Fibroblast of peridontal ligament (primary cell): ENCODE results near the gene RNF121.

Source experiments
- DNase-seq: peaks from one replicate; pipeline ENCODE4 v3.0.0-alpha.2; 2010; ENCODE audit errors: extremely low read depth

RNF121 gene

GRCh38 chr11:72005347-72006260 lies 76.8 kb downstream of the RNF121 start:
- DNase-seq, result no peak

DNA sequence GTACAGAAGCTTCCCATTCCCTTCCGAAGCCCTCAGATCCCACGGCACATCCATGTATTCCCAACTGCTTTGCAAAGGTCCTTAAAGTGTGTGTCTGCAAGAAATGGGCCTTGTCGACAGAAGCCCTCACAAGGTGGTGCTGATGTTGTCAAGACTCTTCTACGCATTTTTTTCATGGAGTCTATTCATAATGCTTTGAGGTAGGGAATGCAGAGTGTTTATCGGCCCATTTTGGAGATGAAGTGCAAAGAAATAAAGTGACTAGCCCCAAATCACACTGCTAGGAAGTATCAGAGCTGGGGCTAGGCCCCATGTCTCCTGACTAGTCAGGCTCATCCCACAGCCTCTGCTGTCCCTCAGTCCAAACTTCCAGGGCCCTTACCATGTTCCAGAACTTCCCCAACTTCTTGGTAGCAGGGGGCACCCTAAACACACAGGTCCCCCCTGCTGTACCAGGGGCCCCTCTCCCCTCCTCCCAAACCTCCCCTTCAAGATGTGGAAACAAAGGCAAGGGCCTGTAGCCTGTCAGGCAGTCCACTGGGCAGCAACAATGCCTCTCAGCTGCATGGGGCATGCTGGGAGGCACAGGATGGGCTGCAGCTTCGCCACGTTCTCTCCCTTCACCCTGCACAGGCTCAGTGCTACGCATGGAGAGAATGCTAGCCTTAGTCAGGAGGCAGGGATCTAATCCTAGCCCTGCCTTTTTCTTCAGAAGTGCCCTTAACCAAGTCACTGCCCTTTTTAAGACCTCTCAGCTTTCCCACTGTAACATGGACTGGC lies 77.7 kb downstream of the RNF121 start:
- no peak for DNase-seq

GRCh38 chr11:72007089-72007476 lies 78.2 kb downstream of the RNF121 start:
- DNase-seq, result no peak

- no peak for DNase-seq
Observed at GRCh38 chr11:72007587-72007986, 78.7 kb downstream of the RNF121 start.

DNA sequence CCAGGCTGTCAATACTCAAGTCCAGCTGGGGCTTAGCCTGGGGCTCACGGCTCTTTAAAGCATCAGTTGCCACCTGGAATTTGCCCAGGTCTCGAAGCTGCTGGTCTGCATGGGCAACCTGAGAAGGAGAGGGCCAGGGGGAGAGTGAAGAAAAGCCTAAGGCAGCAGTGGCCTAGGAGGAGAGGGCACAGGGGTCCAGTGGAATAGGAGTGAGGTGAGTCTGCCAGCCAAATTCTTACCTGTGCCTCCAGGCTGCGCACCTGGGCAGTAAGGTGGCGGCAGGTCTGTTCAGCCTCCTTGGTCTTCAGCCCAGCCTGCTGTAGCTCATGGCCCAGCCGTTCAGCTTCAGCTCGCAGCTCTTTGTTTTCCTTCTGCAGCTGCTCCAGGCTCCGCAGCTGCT lies 79.9 kb downstream of the RNF121 start:
- DNase-seq, result no peak

GRCh38 chr11:72009156-72009555 lies 80.3 kb downstream of the RNF121 start:
- no peak for DNase-seq

DNA sequence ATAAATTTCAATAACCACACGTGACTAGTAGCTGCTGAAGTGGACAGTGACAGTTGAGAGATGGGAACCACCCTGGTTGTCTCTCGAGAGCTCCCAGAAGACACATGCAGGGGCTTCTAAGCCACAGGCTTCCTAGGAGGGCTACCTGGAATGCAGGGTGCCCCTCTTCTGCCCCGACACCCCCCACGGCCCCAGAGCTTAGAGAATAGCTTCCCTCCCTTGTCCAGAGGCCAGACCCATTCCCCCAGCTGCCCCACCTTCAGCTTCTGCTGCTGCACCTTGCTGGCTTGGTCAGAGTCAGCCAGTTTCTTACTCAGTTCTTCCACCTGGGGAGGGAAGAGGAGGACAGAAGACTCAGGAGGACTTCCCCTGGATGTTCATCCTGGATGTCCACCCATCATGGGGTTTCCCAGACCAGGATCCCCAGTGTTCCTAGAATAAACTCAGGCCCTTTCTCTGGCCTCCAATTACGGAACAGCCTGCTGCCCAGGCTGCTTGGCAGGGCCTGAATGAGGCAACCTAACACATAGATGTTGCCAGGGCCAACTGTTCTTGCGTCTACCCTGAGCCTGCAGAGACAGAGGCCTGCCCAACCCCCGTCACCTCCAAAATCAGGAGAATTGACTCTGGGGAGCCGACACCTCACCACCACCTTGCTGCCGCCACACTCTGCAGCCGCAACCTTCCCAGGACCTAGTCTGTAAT lies 81.8 kb downstream of the RNF121 start:
- no peak for DNase-seq

DNA sequence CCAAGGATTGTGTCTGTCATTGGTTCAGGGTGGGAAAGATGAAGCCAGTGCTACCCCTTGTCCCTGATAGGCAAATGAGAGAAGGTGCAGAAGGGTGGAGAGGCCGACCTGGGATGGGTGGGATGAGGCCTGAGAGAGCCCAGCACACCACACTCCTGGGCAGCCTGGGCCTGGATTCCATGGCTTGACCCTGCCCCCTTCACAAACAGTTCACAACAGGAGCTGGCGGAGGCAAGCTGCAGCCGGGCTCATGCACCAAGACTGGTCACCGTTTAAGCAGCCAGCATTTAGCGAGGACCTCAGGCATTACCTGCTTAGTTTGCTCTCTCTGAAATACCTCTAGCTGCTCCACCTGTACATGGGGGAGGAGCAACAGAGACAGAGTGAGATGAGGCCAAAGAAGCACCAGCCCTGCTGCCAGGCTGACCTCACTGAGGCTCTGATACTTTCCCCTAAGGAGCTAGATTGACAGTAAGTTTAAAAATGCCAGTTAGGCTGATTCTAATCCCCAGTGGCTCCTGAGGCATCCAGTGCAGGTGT lies 83.3 kb downstream of the RNF121 start:
- no peak for DNase-seq

GRCh38 chr11:72012897-72013721 lies 84.3 kb downstream of the RNF121 start:
- no peak for DNase-seq

DNA sequence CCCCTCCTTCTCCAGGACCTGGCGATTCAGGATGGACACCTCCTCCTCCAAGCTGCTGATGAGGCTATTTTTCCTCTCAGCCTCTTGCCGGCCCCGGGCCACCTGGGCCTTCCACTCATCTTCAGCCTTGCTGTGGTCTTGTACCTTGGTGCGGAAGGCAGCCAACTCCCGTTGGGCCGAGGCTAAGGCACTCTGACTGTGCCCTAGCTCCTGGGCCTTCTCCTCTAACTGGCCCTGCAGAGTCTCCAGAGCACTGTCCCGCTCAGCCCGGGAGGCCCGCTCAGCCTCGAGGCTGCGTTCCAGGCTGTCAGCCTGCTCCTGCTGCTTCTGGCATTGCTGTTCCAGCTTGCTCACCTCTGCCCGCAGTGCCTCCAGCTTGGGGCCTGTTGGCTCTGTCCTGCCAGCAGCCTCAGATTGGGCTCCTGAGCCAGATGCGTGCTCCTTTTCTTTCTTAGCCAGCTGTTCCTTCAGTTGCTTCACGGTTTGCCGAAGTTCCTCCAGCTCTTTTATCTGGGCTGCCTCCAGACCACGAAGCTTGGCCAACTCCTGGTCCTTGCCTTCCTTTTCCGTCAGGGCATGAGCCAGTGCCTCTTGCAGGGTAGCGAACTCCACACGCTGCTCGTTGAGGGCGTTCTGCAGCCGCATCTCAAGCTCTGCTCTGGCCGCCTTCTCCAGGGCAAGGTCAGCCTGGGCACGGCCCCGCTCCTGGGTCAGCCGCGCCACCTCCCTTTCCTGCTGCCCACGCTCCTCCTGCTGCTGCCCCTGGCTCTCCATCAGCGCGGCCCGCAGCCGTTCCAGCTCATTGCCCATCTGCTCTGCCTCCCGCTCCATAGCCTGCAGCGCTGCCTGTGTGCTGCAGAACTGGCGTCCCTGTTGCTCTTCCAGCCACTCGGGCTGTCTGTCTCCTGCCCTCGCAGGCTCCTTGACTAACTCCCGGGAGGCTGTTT lies 85.2 kb downstream of the RNF121 start:
- peak; percentile 41 for DNase-seq

DNA sequence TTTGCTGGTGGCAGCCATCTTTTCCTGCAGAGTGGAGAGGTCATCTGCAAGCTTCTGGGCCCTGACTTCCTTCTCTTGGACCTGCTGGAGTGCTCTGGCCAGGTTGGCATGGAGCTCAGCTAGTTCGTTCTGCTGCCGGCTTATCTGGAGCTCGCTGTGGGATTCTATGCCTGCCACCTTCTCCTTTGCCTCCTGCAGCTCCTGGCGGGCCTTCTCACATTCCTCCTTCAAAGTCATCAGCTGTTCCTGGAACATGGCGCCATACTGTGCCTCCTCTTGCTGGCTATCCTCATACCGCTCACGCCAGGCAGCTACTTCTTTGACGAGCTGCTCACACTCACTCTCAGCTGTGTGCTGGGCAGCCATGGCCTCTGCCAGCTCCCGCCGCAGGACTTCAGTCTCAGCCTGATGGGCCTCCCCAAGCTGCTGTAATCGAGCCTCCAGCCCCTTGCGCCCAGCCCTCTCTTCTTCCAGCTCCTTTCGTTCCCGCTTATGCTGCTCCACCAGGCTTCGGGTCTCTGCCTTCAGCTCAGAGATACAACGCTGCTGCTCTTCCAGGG lies 86.0 kb downstream of the RNF121 start:
- DNase-seq, result no peak

DNA sequence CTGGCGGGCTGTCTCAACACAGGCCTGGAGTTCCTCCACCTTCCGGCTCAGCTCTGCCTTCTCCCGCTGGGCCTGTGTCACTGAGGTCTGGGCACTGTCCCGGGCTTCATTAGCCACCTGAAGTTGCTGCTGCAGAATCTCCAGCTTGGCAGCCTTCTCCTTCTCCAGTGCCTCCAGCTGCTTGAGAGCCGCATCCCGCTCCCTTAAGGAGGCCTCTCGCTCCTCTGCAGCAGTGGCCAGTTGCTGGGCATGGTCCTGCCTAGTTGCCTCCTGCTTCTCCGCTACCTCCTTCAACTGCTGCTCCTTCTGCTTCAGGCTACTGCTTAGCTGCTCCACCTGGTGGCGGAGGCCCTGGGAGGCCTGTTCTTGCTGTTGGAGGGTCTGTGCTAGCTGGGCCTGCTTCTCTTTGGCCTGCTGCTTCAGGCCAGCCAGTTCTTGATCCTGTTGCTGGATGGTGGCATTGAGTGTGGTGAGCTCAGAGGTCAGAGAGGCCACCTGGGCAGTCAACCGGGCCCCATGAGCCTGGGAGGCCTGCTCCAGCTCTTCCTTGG lies 86.7 kb downstream of the RNF121 start:
- DNase-seq, result no peak

GRCh38 chr11:72018171-72018570 lies 89.3 kb downstream of the RNF121 start:
- DNase-seq, result no peak

- no peak for DNase-seq
Observed at GRCh38 chr11:72023335-72023734, 94.5 kb downstream of the RNF121 start.

DNA sequence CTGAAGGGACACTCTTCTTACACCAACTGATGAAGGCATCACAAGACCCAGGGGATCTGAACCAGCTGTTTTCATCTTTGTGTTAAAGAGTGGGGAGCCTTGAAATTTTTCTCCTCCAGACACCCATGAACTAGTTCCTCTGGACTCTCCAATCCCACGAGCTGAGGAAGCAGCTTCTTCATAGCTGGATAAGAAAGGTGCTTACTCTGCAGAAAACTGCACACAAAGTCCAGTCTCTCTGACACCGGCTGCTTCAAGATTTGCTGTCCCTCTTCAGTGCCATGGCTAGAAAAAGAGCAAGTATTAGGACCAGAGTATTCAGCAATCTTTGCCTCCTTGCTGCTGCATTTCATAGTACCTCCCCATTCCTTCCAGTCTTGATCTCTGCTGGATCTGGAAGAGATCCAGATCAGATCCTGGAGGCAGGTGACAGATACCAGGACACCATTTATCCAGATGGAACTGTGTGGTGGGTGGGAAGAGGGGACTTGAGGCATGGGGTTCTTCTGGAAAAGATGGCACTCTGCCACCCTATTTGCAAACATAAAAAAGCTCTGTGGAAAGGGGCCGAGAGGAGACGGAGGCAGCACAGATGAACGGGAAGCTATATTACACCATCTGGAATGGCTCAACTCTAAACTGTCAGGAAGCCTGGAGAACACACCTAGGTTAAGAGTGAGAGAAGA lies 95.4 kb downstream of the RNF121 start:
- DNase-seq, result no peak

DNA sequence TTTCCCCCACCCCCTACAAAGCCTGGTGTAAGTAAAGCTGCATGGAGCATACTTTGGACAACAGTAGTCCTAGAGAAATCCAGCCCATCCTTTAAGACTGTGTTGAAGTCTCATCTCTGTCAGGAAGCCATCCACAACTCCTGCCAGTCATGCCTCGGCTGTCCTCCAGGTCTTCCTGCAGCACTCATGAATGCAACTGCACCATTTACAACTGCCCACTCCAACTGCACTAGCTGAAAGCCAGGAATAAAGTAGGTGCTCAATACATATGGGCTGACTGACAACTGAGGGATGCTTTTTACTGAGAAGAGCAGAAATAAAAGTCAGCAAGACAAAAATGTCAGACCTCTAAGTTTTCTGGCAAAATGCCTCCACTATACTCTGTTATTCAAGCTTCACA lies 97.2 kb downstream of the RNF121 start:
- DNase-seq, result no peak

DNA sequence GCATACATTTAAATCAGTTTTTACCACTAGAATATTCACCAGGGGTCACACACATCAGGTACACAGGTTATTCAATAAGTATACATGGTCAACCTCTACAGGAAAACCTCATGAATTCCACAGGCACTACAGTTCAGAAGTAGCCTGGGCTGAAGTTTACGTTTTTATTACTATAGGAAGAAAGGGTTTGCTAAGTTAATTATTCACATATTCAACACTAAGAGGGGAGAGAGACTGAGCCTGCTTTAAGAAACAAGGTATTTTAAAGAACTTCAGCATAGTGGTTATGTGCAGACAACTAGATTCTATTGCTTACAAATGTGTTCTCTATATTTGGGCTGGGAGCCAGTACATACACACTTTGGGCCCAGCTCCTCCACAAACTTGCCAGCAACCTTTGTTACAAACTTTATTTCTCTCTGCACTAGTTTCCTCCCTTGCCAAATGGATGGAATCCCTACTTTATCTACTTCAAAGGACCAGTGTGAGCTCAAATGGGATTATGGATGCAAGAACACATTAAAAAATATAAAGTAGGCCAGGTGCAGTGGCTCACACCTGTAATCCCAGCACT lies 101.7 kb downstream of the RNF121 start:
- no peak for DNase-seq

- no peak for DNase-seq
Observed at GRCh38 chr11:72036687-72037086, 107.8 kb downstream of the RNF121 start.
